HG02763 (cell line): ENCODE results near the gene TVP23A.

Source experiments
- ATAC-seq: cut with Tn5 transposase; IDR thresholded peaks from one replicate; pipeline ENCODE4 v1.9.1; 2021; ENCODE audit warnings: mild to moderate bottlenecking, moderate library complexity; ENCODE audit not compliant: unreplicated experiment

TVP23A gene

DNA sequence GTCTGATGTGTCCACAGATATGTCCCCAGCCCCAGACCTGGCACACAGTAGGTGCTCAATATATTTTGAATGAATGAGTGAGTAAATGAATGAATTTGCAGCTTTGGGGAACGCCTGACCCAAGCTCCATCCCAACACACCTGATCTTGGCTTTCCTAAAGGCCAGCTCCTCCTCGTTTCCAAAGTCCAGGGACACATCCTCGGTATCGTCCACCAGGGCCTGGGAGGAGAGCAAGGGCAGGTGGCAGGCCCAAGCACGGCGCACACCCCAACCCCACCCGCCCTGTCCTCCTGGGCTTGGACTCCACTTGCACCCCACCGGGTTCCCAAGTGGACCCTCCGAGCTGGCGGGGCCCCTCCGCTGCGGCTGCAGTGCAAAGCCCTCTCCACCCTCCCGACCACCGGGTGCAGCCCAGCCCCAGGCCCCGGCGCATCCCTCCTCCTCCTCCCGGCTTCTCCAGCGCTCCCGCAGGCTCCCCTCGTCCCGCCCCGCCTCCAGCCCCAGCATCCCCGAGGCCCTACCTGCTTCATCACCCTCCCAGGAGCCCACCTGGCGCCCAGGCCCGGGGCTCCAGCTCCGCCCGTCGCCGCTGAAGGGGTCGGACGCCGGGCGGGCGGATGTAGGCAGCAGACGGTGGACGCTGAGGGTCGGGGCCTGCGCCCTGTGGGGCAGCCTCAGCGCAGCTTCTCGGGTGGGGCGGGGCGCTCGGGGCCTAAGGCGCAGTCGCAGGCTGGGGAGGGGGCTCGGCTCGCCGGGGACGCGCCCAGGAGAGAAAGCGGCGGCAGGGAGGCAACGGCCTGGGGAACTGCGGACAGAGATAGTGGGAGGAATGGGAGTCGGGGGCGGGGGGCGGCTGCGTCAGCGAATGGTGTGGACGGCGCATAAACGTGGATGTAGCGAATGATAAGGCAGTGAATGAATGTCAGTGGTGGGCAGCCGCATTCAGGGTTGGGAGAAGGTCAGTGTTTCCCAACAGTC lies at the start of gene TVP23A:
Gene TVP23A (minus strand): TSS at position 832 of the 979 bp plus-strand sequence. CDS start 301 bp downstream, at position 531.
- ATAC-seq, result no peak

DNA sequence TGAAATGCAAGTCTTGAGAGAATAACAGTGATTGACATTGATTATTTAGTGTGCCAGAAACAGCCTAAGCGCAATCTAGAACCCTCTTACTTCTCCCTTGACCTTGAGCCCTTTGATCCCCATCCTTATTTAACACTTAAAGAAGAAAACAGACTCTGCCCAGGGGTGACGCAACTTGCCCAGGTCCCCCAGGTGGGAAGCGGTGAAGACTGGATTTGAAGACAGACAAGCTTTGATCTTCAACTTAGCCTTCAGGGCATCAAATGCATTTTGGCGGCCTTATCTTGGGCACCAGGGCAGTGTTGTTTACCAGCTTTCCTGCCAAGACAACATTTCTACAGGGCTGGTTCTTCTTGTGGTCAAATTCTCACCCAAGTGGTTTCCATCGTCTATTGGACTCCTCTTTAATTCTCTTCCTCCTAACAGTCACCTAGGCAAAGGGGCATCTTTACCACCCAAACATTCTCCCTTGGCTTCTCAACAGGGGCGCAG lies 49.6 kb upstream of the TVP23A start:
- ATAC-seq, result no peak

DNA sequence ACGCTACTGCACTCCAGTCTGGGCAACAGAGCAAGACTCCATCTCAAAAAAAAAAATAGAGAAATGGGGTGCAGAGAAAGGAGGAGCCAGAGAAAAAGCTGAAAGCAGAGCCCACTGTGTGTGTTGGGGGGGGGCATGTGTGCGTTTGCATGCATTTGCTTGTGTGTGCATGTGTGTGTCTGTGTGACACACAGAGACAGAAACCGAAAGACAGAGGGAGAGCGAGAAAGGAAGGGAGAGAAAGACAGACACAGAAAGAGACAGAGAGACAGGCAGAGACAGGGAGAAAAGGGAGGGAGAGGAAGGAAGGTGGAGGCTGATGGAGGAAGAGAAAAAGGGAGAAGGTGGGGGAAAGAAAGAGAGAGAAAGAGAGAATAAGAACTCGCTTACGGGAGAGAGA lies 48.6 kb upstream of the TVP23A start:
- ATAC-seq, result no peak

DNA sequence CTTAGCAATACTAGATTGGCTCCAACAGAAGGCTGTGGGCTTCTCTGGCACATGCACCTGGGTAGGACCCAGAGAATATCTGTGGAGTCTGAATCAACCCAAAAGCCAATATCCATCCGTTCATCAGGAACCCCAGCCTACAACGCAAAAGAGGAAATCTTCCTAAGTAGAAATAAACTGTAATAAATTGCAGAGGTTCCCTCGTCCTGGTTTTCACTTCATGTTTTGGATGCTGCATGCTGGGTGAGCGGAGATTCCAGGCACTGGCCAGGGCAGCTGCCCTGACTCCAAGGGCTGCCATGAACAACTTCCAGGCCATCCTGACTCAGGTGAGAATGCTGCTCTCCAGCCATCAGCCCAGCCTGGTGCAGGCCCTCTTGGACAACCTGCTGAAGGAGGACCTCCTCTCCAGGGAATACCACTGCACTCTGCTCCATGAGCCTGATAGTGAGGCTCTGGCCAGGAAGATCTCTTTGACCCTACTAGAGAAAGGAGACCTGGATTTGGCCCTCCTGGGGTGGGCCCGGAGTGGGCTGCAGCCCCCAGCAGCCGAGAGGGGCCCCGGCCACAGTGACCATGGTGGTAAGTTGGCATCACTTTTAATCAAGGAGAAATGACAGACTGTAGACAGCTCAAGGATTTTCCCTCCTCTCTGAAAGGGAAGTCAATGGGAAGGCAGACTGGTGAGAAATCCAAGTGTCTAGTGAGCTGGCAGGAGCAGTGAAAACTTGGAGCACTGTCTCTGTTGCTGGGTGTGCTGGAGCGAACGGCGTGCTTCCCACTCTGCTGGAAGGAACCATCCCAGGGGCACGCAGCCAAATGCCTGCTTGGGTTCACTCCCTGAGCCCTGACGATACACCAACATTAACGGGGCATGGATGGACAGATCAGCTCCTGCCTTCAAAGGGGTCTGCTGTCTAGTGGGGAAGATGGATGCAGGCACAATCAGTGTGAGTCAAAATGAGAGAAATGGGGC lies 47.7 kb upstream of the TVP23A start:
- no peak for ATAC-seq

DNA sequence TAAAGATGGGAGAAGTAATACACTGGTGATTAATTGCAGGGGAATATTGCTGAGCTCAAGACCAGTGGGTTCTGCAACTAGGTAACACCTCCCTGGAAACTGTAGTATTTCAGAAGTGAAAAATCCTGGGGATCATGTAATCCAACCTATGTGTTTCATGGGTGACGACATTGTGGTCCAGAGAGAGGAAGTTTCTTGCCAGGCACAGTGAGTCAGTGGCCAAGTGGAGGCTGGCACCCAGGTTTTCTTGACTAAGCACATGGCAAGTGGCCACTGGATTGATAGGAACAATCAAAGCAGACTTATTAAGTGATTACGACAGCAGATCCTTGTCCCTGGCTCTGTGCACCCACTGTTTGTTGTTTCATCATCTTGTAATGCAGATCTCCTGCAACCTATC lies 43.8 kb upstream of the TVP23A start:
- no peak for ATAC-seq

DNA sequence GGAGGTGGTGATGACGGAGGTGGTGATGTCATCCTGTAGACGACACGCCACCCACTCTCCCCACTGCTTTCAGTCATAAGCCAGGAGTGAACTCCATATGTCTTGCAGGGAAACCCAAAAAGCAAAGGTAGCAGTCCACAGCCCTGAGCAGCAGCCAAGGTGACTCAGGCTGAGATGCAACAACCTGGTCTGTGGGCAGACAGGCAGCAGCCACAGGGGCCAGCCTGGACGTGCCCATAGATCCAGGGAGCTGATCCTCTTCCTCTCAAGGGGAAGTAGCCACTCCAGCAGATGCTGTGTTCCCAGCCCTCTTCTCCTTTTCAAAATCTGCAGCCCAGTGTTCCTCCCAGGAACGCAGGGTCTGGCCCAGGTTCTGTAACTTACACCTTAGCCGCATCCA lies 41.1 kb upstream of the TVP23A start:
- ATAC-seq, result no peak

DNA sequence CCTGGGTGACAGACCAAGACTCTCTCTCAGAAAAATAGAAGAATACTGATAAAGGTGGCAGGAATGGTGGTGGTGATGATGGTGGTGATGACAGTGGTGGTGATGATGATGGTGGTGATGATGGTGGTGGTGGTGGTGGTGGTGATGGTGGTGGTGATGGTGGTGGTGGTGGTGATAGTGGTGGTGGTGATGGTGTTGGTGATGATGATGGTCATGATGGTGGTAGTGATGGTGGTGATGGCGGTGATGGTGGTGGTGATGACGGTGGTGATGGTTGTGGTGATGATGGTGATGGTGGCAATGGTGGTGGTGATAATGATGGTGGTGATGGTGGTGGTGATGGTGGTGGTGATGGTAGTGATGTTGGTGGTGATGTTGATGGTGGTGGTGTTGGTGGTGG lies 40.4 kb upstream of the TVP23A start:
- ATAC-seq, result no peak

DNA sequence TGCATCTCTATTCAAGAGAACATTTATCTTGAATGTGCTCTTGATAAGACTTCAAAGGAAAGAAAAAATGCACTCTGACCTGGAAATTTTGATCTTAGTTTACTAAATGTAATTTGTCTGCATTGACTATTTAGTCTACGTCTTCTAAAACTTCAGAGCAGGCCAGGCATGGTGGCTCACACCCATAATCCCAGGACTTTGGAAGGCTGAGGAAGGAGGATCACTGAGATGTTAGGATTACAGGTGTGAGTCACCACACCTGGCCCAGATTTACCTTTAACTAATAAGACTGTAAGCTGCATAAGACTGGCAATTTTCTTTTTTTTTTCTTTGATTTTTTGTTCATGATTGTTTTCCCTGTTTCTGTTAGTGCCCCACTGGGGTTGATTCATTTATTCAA lies 39.6 kb upstream of the TVP23A start:
- no peak for ATAC-seq

DNA sequence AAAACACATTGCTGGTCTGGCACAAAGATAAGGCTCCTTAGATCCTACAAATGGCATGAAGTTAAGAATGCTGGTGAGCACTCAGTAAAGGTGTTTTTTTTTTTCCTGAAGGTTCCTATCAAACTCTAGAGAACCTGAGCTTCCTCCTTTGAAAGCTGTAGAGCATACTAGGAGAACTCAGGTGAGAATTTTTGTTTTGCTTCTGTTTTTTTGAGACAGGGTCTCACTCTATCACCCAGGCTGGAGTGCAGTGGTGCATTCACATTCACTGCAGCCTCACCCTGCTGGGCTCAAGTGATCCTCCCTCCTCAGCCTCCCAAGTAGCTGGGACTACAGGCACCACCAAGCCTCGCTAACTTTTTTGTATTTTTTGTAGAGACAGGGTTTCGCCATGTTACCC lies 37.4 kb upstream of the TVP23A start:
- no peak for ATAC-seq

DNA sequence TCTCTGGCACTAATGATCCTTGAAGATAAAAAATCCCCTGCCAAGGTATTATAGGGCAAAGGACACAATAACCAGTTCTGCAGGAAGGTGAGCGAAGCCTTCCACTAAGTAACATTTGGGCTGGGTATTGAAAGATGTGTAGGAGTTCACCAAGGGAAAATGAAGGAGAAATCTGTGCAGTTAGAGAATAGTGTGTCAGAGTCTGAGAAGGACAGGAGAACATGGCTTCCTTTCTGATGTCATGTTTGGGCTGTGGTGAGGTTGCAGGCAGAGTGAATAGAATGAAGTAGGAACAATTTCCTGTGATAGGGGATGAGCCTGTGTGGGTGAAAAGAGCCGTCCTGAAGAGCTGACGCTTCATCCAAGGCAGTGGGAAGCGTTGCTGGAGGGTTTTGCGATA lies 34.4 kb upstream of the TVP23A start:
- ATAC-seq, result no peak

DNA sequence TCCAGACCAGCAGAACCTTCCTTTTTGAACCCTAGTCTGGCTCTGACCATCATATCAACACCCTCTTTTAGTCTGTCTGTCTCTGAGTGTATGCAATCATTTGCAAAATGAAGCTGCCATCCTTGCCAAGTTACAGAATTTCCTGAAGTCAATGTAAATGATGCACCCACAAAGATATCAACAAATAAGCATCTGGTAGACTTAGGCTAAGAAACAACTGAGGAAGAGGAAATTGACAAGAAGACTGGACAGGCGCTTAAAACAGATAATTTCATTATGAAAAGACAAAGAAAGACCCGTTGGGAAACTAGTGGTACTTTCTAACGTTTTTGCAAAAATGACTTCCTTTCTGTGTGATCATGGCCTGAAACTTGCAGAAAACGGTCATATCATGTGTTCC lies 33.7 kb upstream of the TVP23A start:
- no peak for ATAC-seq

DNA sequence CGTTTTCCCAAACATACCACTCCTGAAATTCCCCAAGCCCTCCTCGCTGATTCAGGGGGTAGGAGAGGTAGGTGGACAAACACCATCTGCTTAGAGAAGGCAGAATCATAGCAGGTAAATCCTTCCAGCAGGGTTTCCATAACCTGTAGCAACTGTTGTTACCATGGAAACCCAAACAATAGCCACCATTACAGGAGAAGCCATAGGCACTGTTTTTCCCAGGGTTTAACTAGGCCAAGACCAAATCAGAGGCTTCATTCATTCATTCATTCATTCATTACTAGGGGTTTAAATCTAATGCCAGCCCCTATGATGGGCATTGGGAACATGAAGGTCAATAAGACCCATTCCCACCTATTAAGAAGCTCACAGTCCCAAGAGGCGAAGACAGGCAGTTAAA lies 32.9 kb upstream of the TVP23A start:
- no peak for ATAC-seq

DNA sequence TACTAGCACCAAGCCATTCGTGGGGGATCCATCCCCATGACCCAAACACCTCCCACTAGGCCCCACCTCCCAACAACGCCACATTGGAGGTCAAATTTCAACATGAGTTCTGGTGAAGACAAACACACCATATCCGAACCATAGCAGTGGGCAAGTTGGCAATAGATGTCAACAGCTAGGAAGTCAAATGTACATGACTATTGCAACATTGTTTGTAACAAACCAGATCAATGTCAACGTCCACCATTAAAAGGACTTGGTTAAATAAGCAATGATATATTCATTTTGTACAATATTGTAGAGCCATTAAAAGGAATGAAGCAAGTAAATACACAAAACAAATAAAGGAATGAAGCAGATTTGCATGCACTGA lies 31.9 kb upstream of the TVP23A start:
- no peak for ATAC-seq

DNA sequence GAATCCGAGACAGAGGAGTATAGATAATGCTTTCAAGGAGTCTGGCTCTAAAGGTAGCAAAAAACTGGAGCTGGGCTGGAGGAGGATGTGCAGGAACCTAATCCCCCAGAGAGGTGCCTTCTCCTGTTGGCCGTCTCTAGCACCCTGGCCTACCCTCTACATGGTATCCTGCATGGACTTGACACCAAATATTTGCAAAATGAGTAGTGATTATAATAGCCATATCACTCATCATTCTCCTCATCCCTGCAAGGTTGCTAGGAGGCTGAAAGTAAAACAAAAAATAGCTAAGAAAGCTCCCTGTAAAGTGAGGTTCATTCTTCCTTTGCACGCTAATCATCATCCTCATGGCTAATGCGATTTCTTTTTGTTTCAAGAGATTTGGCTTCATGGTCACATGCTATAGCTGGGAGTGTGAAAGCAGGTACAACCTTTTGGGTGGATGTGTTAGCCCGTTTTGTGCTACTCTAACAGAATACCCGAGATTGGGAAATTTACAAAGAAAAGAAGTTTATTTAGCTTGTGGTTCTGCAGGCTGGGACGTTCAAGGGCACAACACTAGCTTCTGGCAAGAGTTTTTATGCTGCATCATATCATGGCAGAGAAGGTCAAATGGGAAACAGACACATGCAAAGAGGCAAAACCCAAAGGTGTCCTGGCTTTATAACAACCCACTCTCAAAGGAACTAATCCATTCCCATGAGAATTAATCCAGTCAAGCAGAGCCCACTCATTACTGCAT lies 31.3 kb upstream of the TVP23A start:
- ATAC-seq, result no peak

DNA sequence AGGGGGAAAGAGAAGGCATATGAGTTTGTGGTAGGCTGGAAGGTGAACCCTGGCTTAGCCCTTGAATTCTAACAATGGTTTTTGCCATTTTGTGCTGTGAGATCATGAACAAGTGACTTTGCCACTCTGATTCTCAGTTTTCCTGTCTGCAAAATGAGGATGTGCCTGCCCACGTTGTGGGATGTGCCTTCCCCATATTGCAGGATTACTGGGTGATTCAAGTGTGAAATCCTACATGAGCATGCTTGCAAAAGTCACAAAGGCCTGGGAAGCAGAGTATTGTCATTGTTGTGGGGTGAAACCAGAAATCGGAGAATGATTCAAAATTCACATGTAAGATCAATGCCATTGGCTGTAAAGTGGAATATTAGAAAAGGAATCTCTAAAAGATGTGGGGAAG lies 28.6 kb upstream of the TVP23A start:
- ATAC-seq, result no peak

DNA sequence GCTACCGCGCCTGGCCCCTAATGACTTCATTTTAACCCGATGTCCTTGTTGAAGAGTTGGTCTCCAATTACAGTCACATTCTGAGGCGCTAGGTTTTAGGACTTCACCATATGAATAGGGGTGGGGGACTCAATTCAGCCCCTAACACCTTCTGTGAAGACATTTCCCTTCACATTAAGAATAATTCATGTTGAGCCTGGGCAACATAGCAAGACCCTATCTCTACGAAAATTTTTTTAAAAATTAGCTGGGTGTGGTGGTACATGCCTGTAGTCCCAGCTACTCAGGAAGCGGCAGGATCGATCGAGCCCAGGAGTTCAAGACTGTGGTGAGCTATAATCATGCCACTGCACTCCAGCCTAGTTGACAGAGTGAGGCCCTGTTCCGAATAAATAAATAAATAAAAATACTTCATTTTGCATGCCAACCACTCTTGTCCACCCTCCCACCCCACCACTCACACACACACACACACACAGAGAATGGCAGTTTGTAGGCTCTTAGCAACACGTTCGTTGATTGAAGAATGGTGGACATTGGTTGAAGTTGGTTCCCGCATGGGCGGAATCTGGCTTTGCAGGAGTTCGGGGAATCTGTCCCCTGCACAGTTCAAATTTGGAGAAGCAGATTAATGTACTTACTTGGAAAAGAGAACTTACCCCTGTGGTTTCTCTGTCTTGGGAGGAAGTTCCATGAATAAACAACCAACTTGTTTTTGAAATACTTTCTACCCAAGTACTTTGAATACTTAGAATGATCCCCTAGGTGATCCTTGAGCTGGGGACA lies 27.8 kb upstream of the TVP23A start:
- ATAC-seq, result no peak

DNA sequence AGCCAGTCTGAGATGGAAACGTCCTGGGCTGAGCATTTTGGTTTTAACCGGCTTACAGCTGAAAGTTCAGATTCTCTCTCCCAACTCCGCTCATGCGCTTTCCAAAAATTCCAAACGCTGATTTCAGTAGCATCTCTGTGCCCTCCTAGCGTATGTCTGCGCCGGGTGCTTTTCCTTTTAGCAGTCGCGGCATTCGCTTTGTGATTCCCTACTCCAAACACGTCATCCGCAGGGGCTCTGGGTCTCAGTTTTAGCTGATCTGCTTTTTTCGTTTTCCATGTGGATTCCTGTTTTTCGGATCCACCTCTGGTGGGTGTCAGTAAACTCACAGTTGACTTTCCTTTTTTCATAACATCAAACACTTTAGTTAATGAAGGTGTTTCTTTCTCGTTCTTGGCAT lies 22.1 kb upstream of the TVP23A start:
- no peak for ATAC-seq

DNA sequence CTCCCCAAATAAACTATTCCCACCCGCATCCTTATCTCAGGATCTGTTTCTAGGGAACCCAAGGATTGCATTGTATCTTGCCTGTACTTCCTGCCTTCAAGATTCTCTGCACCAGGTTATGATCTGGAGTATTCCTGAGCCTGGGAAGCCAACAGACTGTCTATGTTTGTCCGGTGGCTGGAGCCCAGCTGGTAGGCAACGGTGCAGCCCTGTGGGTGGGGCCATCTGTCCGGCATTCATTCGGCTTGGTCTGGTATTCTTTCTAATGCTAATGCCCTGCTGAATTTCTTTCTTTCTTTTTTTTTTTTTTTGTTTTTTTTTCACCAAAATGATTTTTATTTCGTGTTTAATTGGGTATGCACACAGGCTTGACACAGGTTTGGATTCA lies 20.7 kb upstream of the TVP23A start:
- no peak for ATAC-seq

DNA sequence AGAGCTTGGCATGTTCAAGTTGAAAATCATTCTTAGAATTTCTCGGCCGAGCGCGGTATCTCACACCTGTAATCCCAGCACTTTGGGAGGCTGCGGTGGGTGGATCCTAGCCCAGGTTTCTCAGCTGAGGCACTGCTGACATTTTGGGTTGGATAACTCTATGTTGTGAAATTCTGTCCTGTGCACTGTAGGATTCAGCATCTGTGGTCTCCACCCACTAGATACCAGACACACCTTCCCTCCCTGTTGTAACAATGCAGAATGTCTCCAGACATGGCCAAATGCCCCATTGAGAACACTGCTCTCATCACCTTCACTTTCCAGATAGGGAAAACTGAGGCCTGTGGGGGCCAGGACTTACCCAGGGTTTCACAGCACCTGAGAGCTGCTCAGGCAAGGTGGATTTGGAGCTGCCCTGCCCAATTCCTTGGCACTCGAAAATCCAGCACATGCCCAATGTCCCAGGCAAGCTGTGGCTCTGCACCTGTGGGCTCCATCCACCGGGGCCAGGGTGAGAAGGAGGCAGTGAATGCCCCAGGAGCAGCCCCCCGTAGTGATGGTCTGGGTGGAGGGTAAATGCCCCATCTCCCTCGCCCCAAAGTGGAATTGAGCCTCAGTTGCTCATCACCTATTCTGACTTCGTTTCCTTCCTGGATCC lies 20.2 kb upstream of the TVP23A start:
- ATAC-seq, result no peak
